ENCODE results near the gene CARD19.

DNA sequence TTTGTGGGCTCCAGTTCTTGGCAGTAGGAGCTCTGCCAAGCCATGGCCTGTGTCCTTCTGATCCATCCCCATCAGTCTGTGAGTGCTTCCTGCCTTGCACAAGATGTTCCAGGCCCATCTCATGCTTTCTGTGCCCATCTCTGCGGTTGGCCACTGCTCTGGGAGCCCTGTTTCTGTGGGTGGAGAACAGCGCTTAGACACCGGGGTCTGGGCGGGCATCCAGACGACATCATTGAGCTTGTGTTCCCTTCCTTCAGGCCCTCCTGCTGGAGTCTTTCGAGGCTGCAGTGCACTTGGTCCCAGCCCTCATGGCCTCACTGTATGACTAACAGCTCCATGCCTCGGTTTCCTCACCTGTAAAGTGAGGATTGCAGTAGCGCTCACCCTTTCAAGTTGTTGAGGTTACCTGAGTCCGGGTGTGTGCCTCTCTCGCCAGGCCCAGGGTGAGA is 14.9 kb upstream of the CARD19 start:
- TF ChIP-seq CTCF (IDR thresholded peaks at IDR 0.05 in 4 of 5, conservative IDR thresholded peaks at IDR 0.05 in 1 of 5) (no peak), POLR2A (IDR thresholded peaks at IDR 0.05) (no peak)

All from gastrocnemius medialis (tissue), 4 donors.